ENCODE measurements around the gene DEAF1. TPM values are rescaled to one million over a fixed set of nuclear protein-coding genes. Genes with fewer than 3 reads are reported as not detected.
"Not testable (repeated sequence)": the region's sequence is repeated elsewhere in the genome, so short reads cannot be mapped to it uniquely, and the experiment has no call there.

Gene DEAF1
- total RNA-seq, 6 experiments from 2014 or later = 11.3 to 17.9 (median 14.0) TPM

- ATAC-seq = no peak
- WGBS (ENCODE audit: insufficient coverage, low coverage, low lambda C conversion rate, missing lambda C conversion rate) = 57% methylated on average over 7 of the region's 11 CpGs
- intact Hi-C loops (cut with DNase I) = no loop called here
Observed at GRCh38 chr11:737366-737765, 42.3 kb upstream of the DEAF1 start.

DNA sequence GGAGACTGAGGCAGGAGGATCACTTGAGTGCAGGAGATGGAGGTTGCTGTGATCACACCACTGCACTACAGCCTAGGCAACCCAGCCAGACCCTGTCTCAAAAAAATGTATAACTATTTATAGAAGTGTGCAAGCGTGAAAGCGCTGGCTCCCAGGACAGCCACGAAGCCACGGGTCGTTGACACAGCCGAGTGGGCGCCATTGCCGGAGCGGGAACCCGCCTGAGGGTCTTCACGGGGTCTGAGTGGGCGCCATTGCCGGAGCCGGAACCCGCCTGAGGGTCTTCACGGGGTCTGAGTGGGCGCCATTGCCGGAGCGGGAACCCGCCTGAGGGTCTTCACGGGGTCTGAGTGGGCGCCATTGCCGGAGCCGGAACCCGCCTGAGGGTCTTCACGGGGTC lies 39.5 kb upstream of the DEAF1 start:
- H3K27me3 ChIP-seq; H3K27ac ChIP-seq; H3K9me3 ChIP-seq; intact Hi-C loops (cut with DNase I); H3K4me3 ChIP-seq; H3K4me1 ChIP-seq; ATAC-seq; DNase-seq; H3K36me3 ChIP-seq: not testable (repeated sequence)
- WGBS (ENCODE audit: insufficient coverage, low coverage, low lambda C conversion rate, missing lambda C conversion rate) = 93% methylated on average over 22 of the region's 26 CpGs

More at GRCh38 chr11:737366-737765, 42.3 kb upstream of the DEAF1 start:
- no peaks in the 10 kb centered on the region for H3K4me1 ChIP-seq
- H3K27me3 ChIP-seq = no peaks in the 10 kb centered on the region
- H3K4me3 ChIP-seq = no peak overlapping the region
- H3K9me3 ChIP-seq = no peaks in the 10 kb centered on the region
- no peak overlapping the region for H3K27ac ChIP-seq
- TF ChIP-seq CTCF (IDR thresholded peaks at IDR 0.05) (no peak), POLR2A (IDR thresholded peaks at IDR 0.05) (no peak)
- H3K36me3 ChIP-seq = no peaks in the 10 kb centered on the region
- DNase-seq = no peak

DNA sequence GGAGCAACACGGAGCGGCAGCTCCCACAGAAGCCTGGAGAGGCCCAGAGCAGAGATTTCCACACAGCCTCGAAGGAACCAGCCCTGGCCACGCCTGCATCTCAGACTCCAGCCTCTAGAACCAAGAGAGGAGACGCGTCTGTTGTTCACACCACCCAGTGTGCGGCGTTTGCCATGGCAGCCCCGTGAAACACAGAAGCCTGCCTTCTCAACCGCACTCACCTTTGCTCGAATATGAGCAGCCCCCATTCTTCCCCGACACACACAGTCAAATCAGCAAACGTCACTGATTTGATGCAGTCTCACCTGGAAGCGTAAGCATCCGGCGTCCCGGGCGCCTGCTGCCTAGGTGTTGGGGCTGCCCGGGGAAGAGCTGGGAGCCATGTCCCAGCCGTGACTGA lies 38.0 kb upstream of the DEAF1 start:
- 67% methylated on average over 1 of the region's 20 CpGs for WGBS (ENCODE audit: insufficient coverage, low coverage, low lambda C conversion rate, missing lambda C conversion rate)
- no peak for DNase-seq
- H3K27me3 ChIP-seq = no peaks in the 10 kb centered on the region
- no peak for ATAC-seq
- peaks cover 0 to 7% (median 0%) of the 10 kb centered on the region in 4 donors for H3K4me1 ChIP-seq
- H3K9me3 ChIP-seq = no peaks in the 10 kb centered on the region
- TF ChIP-seq POLR2A (IDR thresholded peaks at IDR 0.05) = no peak
- TF ChIP-seq CTCF (IDR thresholded peaks at IDR 0.05) = no peak
- no peak overlapping the region for H3K4me3 ChIP-seq
- no peaks in the 10 kb centered on the region for H3K36me3 ChIP-seq
- intact Hi-C loops (cut with DNase I) = no loop called here
- no peak overlapping the region for H3K27ac ChIP-seq

DNA sequence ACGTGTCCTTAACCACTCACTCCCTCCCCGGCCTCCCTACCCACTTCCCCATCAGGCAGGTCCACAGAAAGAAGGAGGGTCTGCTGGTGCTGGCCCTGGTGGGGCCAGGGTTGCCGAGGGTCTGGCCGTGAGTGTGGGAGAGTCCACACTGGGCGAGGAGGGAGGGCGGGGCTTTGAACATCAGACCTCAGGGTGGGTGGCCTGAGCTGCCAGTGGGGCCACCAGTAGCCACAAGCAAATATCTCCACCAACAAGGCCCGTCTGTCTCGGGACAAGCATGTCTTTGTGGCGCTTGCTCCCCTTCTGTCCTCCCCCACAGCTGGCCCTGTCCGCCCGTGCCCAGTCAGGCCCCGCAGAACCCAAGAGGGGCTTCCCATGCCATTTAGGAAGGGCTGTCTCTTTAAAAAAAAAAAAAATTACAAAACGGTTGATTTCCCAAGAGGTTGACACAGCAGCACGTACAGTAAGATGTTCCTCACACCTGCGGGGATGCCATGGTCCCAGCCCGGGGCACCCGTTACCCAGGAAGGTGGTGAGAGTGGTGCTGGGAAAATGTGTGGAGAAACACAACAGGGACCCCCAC lies 34.6 kb upstream of the DEAF1 start:
- DNase-seq (peak; percentile 31 to 58 (median 50)), ATAC-seq (peak in 3 of 4 donors; percentile 4 to 8 (median 7))
- H3K9me3 ChIP-seq = no peaks in the 10 kb centered on the region
- H3K4me1 ChIP-seq = peaks cover 0 to 7% (median 0%) of the 10 kb centered on the region in 4 donors
- H3K36me3 ChIP-seq = peaks cover 0 to 15% (median 0%) of the 10 kb centered on the region in 4 donors
- TF ChIP-seq CTCF (IDR thresholded peaks at IDR 0.05) (no peak), POLR2A (IDR thresholded peaks at IDR 0.05) (no peak)
- H3K27ac ChIP-seq = peak overlapping the region in 1 of 3 donors; percentile 37
- WGBS (ENCODE audit: insufficient coverage, low coverage, low lambda C conversion rate, missing lambda C conversion rate) = 23% methylated on average over 12 of the region's 17 CpGs
- H3K4me3 ChIP-seq = no peak overlapping the region
- intact Hi-C loops (cut with DNase I) = loop anchor here (10.0 kb wide), 1 partner anchor 65 kb away; no protein-coding TSS in a partner anchor
- H3K27me3 ChIP-seq = no peaks in the 10 kb centered on the region

DNA sequence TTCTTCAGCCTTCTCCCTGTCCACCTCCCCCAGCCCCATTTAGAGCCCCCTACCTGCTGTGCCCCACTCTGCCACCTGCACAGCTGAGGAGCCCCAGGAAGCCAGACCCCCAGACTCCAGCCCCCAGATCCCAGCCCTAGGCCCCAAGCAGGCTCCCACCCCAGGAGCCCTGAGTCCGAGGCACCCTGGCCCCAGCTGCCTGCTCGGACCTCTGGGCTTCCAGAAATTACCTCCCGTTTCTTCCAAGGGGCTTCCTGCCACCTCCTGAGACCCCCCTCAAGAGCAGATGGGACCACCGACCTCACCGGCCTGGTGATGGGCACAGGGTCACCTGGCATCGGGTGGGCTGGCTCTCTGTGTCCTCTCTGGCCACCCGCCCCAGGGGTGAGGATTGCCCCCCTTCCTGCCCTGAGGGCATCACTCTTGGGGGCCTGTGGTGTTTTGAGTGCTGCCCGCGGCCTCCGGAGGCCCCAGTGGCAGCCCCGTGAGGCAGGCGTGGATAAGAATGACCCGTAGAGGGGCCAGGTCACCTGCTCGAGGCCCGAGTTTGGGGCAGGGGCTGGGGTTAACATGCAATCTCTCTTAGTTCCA lies 34.0 kb upstream of the DEAF1 start:
- peaks cover 0 to 7% (median 0%) of the 10 kb centered on the region in 4 donors for H3K4me1 ChIP-seq
- peaks cover 0 to 21% (median 2%) of the 10 kb centered on the region in 4 donors for H3K36me3 ChIP-seq
- TF ChIP-seq POLR2A (IDR thresholded peaks at IDR 0.05) = no peak
- TF ChIP-seq CTCF (IDR thresholded peaks at IDR 0.05) = no peak
- ATAC-seq (peak in 1 of 4 donors; percentile 2), DNase-seq (peak in 2 of 3 donors; percentile 54 to 57)
- H3K4me3 ChIP-seq = no peak overlapping the region
- WGBS (ENCODE audit: insufficient coverage, low coverage, low lambda C conversion rate, missing lambda C conversion rate) = 47% methylated on average over 5 of the region's 15 CpGs
- no peaks in the 10 kb centered on the region for H3K9me3 ChIP-seq
- intact Hi-C loops (cut with DNase I) = loop anchor here (10.0 kb wide), 1 partner anchor 64 kb away; no protein-coding TSS in a partner anchor
- H3K27me3 ChIP-seq = no peaks in the 10 kb centered on the region
- peak overlapping the region in 1 of 3 donors; percentile 37 for H3K27ac ChIP-seq

All from right lobe of liver (tissue), 6 donors.